HG03575 (cell line): ENCODE measurements around the gene SH3BP4.

ENCODE experiments used
- ATAC-seq: cut with Tn5 transposase; IDR thresholded peaks from one replicate; pipeline ENCODE4 v1.9.1; 2021; ENCODE audit not compliant: unreplicated experiment, insufficient number of reproducible peaks, low FRiP score; ENCODE audit errors: extremely low read depth

SH3BP4 gene, protein sequence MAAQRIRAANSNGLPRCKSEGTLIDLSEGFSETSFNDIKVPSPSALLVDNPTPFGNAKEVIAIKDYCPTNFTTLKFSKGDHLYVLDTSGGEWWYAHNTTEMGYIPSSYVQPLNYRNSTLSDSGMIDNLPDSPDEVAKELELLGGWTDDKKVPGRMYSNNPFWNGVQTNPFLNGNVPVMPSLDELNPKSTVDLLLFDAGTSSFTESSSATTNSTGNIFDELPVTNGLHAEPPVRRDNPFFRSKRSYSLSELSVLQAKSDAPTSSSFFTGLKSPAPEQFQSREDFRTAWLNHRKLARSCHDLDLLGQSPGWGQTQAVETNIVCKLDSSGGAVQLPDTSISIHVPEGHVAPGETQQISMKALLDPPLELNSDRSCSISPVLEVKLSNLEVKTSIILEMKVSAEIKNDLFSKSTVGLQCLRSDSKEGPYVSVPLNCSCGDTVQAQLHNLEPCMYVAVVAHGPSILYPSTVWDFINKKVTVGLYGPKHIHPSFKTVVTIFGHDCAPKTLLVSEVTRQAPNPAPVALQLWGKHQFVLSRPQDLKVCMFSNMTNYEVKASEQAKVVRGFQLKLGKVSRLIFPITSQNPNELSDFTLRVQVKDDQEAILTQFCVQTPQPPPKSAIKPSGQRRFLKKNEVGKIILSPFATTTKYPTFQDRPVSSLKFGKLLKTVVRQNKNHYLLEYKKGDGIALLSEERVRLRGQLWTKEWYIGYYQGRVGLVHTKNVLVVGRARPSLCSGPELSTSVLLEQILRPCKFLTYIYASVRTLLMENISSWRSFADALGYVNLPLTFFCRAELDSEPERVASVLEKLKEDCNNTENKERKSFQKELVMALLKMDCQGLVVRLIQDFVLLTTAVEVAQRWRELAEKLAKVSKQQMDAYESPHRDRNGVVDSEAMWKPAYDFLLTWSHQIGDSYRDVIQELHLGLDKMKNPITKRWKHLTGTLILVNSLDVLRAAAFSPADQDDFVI

DNA sequence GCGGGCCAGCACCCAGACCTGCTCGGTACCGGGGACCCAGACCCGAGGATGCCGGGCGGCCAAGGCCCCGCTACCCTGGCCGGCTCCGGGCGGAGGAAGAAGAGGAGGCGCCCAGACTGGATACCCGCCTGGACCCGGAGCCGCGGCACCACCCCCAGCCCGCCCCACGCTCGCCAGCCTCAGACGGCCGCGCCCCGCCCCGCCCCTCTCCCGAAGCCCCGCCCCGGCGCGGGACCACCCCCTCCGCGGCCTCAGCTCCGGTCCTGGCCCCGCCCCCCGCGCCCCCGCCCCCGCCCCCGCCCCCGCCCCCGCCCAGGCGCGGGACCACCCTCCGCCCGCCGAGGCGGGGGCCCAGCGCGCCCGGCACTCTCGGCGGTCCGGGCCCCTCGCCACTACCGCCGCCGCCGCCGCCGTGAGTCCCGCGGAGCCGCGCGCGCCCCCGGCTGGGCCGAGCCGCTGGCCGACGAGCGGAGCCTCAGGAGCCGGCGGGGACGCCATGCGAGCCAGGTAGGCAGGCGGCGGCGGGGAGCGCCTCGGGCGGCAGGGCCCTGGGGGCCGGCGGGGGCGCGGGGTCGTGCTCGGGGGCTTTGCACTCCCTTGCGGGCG, at the start of gene SH3BP4:
TSS of gene SH3BP4 (plus strand) at position 354 of the 606 bp plus-strand sequence. CDS start 82,986 bp downstream, outside the sequence.
- no peak for ATAC-seq

DNA sequence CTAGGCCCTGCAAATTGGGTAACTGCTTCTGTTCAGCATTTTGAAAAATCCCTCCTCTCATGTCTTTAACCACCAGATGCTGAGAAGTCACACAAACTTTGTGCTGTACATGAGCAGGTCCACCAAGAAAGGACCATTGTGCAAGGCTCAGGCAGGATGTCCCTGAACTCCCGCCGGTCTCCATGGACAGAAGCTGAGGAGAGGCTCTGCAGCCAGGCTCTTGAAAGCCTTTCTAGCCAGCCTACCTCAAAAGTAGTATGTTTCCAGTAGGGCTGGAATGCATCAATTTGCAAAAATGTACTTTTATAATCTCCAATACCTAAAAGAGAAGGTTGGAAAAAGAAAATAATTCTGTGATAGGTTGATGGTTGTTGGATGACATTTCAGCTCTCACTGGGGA, 47.0 kb upstream of the SH3BP4 start:
- ATAC-seq: no peak

DNA sequence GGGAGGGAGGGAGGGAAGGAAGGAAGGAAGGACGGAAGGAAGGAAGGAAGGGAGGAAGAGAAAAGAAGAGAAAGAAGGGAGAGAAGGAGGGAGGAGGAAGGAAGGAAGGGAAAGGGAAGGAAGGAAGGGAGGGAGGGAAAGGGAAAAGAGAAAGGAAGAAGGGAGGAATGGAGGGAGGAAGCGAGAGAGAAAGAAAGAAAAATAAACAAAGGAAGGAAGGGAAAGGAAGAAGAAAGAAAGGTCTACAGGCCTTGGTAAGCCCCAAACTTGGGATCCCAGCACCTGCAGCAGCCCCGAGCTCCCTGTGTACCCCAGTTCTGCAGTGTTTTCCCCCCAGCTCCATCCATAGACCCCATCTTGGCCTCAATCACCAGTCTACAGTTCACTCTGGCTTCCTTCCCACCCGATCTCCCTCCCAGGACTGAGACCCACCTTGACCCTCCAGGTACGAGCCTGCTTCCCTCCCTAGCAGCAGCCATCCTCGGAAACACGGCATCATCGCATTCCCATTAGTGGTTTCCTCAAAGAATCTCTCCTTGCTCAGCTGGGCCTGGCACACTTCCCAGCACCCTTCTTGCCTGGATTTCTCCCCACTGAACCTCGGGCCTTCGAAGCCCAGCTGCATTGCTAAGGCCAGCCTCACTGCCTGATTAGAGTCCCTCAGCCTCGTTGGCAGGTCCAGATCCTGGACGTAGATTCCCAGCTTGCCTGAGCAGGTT, 46.1 kb upstream of the SH3BP4 start:
- no peak for ATAC-seq

DNA sequence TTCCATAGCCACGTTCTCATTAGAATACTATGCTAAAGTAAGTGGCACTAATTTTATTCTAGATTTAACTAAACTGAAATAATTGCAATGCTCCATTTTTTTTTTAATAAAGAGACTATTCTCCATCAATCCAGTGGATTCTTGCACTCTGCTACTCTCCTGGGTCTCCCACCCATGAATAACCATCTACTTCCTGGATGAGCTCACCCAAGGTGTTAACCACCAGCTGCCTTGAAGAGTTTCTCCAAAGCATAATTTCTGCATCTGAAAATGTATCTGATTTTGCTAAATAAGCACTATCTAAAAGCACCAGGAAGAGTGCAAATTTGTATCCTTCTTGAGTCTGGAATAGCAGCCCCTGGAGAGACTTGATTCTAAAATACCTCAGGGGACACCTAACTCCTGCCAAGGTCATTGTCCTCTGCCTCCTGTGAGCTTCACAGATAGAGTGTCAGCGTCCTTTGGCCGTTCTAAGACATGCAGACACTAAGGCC, 41.6 kb upstream of the SH3BP4 start:
- ATAC-seq: no peak

DNA sequence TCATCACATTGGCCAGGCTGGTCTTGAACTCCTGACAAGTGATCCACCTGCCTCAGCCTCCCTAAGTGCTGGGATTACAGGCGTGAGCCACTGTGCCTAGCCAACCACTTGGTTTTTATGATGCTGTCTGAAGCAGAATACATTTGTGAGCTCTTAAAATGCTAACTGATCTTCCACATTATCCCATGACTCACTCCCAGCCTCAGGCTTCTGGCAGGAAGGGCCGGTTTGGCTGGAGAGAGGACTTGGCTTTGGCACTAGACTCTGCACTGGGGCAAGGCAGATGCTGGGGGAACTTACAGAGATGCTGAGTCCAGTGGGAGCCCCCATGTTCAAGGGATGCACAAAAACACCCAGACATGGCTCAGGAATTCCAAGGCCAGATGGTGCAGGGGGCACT, 40.5 kb upstream of the SH3BP4 start:
- no peak for ATAC-seq

DNA sequence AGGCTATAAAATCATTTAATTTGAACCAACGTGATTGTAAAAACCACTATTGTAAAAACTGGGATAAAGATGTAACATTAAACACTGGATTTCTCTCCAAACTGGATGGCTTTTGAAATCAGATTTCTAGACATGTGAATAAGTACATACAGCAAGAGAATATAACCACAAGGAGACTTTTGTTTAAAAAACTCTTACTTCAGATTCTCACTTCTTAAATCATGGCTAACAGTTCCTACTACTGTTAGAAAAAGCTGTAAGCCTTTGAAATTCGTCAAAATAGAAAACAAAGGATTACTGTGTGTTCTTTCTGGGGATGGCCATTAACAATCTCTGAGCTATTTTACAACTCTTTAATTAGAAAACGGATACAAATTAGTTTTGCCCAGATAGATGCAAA, 39.4 kb upstream of the SH3BP4 start:
- no peak for ATAC-seq

DNA sequence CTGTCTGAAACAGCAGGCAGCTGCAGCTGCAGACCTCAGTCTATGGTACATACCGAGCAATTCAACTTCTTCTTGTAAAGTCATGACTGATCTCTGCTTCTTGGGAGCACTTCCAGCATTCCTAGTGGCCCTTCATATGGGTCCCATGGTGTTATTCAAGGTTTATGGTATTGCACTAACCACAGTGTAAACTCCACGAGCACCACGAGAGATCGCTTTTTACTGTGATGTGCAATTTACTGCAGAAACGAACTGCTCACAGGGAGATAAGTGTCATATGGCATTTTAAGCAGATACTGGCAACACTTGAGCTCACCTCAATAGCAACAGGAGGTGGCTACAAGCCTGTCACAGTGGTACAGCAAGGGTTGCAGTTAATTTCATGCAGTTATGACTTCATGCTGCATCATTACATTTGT, 38.6 kb upstream of the SH3BP4 start:
- ATAC-seq: no peak

DNA sequence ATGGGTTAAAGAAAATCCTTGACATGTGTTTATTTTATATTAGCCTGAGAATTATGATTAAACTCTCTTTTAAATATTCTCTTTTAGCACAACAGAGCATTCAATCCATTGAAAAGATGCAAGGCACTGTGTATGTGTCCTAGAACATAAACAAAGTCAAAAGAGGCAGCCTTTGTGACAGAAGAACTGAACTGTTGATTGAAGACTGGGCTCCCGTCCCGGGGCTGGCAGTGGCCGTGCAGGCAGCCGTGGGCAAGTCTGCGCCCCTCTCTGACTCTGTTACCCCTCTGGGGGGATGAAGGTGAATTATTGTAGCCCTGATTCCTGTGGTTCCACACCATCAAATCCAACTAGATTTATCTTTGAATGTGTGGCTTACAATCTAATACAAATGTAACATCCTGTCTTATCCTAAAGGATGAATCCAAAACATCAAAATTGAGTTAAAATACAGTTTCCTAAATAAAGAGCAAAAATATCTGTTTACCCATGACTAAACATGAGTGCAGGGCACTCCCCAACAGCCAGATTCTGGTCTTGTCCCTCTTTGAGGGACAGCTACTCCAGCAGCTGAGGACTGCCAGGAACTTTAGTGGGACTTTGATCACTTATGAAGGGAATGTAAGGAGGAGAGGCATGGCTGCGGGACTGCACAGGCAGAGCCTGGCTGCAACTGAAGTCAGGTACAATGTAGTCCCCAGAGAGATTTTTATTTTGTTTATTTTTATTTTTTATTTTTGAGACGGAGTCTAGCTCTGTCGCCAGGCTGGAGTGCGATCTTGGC, 37.3 kb upstream of the SH3BP4 start:
- ATAC-seq: no peak

DNA sequence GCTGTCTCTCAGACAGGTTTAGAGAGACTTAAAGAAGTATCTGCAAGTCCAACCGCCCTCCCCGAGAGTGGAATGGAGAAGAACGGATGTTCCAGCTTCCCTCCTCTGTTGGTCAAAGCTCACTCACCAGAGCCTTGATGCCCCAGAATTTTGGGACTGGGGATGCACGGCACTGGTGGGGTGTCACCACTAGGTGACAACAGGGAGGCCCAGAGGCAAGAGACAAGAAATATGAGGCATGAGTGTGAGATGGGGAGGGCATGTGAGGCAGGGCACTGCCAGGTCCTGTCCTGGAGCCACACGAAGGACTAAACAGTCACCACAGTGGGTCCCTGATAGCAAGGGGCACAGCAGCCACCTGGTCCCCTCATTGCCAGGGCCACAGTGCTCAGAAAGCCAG, 35.1 kb upstream of the SH3BP4 start:
- ATAC-seq: no peak

DNA sequence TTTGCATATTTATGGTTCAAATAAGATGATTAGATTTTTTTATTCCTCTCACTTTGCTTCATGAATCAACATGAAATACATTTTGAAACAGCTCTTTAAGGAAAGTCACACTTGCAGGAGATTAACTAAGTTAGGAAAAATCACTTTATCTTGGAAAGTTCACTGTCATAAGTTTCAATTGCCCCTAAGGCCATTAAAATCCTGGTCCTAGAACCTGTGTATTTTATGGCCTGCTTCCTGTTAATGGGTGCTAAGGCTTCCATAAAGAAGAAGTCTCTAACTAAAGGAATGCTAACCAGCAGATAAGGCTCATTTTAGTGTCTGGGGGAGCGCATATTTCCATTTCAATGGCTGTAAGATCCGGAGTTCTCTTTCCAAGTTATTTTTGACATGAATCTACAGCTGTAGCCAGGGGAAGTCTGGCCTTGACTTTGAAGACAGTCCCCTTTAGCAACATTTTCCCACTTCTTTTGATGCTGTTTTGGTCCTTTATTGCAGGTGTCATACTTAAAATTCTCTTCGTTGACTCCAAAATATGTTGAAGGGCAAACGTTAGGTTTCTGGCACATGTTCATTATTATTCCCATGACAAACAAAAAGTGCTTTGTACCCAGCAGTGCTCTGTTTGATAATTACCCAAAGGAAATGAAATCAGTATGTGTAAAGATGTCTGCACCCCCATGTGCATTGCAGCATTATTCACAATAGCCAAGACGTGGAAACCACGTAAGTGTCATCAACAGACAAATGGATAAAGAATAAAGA, 34.4 kb upstream of the SH3BP4 start:
- ATAC-seq: no peak

DNA sequence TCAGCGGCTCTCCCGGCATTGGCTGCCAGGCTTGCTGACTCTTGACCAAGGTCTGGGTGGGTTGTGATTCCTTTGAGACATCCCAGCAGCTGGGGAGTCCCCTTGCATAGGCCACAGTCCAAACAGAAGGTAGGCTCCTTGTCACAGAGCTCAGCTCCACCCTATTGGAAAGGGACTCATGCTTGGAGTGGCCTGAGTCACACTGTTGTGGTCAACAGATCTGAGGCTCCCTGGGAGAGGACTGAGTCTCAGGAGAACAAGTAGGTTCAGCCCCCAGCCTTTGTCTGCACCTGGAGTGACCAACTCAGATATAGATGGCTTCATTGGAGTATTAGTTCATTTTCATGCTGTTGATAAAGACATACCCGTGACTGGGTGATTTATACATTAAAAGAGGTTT, 32.1 kb upstream of the SH3BP4 start:
- ATAC-seq: no peak

DNA sequence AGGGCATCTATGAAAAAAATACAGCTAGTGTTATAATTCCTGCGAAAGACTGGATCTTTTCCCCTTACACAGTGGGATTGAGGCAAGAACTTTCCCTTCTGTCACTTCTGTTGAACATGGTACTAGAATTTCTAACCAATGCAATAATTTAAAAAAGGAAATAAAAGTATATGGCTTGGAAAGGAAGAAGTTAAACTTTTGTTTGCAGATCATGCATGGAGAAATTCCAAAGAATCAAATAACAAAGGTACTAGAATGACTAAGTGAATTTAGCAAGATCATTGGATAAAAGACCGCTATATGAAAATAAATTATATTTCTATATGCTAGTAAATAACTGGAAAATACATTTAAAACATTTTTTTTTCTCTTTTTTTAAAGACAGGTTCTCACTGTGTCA, 31.0 kb upstream of the SH3BP4 start:
- no peak for ATAC-seq

DNA sequence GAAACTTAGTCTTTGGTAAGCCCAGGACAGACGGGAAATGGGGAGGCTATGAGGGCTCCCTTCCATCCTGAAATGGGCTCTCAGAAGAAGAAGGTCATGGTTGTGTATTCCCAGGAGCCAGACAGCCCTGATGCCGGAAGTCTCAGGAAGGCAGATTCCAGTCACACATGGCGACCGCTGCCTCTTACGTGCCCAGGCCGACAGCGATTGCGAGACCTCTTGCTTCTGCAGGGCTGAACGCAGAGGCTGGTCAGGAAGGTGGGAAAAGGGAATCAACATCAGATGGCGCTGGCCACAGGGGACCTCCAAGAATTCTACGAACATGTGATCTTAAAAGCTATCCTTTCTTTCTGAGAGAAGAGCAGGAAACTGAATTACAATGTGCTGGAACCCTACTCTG, 22.8 kb upstream of the SH3BP4 start:
- no peak for ATAC-seq

DNA sequence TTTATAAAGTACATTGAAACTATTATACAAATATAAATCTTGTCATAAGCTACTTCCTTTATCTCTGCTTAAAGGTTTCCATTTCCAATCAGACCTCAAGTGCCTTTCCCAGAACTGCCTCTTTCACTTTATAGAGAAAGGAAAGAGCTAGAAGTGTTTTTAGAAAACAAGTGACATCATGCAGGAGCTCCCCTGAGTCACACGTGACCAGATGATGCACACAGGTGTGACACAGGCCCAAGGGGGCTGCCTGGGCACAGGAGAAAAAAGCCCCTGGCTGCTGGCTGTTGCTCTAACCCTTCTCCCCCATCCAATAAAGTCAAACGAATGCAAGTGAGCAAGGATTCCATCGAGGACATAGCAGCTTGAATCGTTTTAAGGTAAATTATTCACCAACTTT, 21.4 kb upstream of the SH3BP4 start:
- no peak for ATAC-seq

DNA sequence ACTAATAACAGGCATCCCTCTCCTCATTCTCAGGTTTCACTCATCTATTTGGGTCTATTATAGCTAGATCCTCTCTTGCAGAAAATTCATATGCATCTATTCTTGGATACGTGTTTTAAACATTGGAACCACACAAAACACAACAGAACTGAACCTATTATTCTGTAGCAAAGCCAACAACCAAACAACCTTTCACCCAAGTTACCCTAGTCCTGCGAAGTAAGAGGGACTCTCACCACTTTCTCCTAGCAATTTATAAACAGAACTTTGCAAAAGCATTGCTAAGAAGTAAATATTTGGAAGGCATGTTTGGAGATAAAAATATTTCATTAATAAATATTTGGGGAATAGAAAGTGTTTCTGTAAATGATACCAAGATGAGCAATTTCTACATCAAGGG, 20.4 kb upstream of the SH3BP4 start:
- ATAC-seq: no peak

DNA sequence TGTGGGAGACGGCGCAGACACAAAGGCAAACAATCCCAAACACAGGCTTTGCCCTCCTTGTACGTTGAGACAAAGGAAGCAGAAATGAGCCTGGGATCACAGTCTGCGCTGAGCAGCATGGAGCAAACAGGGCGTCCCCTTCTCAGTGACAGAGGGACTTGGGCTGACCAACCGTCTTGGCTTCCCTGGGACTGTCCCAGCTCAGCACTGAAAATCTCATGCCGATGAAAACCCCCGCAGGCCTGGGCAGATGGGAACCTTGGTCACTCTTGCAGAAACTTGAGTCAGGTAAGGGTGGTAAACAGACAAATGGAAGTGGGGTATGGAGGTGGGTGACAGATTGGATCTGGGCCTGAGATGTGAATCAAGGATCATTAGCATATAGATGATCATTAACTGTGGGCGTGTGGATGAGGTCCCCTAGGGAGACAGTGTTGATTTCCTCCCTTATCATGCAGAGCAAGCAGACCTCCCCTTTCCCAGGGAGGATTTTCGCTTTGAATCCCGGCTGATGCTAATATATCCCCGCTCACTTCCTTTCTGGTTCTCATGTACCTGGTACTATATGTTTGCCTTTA, 19.1 kb upstream of the SH3BP4 start:
- ATAC-seq: no peak

DNA sequence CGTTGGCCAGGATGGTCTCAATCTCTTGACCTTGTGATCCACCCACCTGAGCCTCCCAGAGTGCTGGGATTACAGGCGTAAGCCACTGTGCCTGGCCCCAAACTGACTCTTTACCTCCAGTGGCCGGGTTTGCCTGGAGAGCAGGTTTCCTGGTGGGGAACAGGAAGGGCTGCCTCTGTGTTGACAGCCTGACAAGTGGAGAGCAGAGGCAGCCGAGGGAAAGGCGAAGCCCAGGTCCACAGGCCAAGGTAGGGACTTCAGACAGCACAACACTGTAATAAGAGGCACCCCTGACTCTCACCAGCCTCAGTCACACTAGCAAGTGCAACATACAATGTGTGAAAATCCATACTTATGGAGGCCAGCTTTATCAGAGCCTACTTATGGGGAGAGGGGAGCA, 16.5 kb upstream of the SH3BP4 start:
- no peak for ATAC-seq
